Stimulated activated CD8-positive, alpha-beta memory T cell treated with anti-CD3 and anti-CD28 coated beads, Interleukin-12 subunit alpha, Interleukin-12 subunit beta, amount 100 ng/mL, for 24 hours (primary cell): ENCODE results near the gene PSIP1.
"Not testable (repeated sequence)": the region's sequence is repeated elsewhere in the genome, so short reads cannot be mapped to it uniquely, and the experiment has no call there.

Experiments
- DNase-seq: peaks from one replicate; pipeline ENCODE4 v3.0.0-alpha.2; 2020; ENCODE audit errors: extremely low read depth

PSIP1 gene

DNA sequence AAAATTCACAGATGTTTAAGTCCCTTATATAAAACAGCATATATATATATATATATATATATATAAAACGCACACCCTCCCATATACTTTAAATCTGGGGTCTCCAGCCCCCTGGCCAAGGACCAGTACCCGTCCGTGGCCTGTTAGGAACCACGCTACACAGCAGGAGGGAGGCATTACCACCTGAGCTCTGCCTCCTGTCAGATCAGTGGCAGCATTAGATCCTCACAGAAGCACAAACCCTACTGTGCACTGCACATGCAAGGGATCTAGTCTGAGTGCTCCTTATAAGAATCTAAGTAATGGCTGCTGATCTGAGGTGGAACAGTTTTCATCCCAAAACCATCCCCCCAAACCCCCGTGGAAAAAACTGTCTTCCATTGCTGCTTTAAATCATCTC lies 9.0 kb downstream of the PSIP1 start:
- no peak for DNase-seq

DNA sequence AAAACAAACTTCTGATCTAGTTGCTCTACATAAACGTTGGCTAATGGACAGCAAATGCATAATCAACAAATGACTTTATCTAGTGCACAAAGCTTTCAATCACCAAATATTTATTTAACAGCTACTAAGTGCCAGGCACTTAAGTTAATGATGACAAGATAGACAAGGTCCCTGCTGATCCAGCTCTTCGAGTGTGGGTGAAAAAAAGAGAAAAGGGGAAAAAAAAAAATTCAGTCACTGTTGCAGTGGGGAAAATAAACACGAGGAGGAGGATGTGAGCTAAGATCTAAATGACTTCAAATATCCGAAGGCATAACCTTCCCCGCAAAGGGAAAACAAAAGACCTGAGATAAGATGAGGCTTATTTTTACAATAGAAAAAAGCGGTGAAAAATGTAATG lies 9.6 kb downstream of the PSIP1 start:
- DNase-seq: no peak

GRCh38 chr9:15499139-15499538 lies 11.6 kb downstream of the PSIP1 start:
- no peak for DNase-seq

GRCh38 chr9:15498246-15498995 lies 12.3 kb downstream of the PSIP1 start:
- no peak for DNase-seq

- DNase-seq: no peak
These were observed 18.2 kb downstream of the PSIP1 start for GRCh38 chr9:15492485-15493150.

GRCh38 chr9:15491950-15492349 lies 18.8 kb downstream of the PSIP1 start:
- DNase-seq: no peak

GRCh38 chr9:15485836-15486666 lies 24.7 kb downstream of the PSIP1 start:
- DNase-seq: no peak

DNA sequence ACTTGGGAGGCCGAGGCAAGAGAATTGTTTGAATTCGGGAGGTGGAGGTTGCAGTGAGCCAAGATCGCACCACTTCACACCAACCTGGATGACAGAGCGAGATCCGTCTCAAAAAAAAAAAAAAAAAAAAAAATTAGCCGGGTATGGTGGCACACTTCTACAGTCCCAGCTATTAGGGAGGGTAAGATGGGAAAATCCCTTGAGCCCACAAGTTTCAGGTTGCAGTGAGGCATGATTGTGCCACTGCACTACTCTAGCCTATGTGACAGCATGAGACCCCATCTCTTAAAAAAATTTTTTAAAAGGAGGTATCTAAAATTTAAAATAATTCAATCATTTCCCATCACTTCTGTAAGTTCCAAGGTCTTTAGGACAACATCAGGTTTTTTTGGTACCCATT lies 26.0 kb downstream of the PSIP1 start:
- no peak for DNase-seq

GRCh38 chr9:15482146-15482545 lies 28.6 kb downstream of the PSIP1 start:
- DNase-seq: no peak

GRCh38 chr9:15480028-15480427 lies 30.7 kb downstream of the PSIP1 start:
- no peak for DNase-seq

- DNase-seq: no peak
These were observed 34.7 kb downstream of the PSIP1 start for GRCh38 chr9:15475923-15476536.

- DNase-seq: no peak
These were observed 40.9 kb downstream of the PSIP1 start for GRCh38 chr9:15469862-15470261.

GRCh38 chr9:15469406-15469805 lies 41.4 kb downstream of the PSIP1 start:
- no peak for DNase-seq

GRCh38 chr9:15468145-15468544 lies 42.6 kb downstream of the PSIP1 start:
- no peak for DNase-seq

GRCh38 chr9:15461601-15462000 lies 49.2 kb downstream of the PSIP1 start:
- DNase-seq: no peak

GRCh38 chr9:15461056-15461455 lies 49.7 kb downstream of the PSIP1 start:
- DNase-seq: no peak

DNA sequence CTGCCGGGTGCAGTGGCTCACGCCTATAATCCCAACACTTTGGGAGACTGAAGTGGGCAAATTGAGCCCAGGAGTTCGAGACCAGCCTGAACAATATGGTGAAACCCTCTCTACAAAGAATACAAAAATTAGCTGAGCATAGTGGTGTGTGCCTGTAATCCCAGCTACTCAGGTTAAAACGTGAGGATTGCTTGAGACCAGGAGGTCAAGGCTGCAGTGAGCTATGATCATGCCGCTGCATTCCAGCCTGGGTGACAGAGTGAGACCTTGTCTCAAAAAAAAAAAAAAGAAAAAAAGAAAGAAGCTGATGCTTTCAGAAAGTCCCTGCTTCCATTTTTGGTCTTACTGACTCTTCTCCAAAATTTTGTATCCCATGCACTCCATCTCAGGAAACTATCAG lies 56.8 kb downstream of the PSIP1 start:
- no peak for DNase-seq

GRCh38 chr9:15444141-15444540 lies 66.6 kb downstream of the PSIP1 start:
- no peak for DNase-seq

DNA sequence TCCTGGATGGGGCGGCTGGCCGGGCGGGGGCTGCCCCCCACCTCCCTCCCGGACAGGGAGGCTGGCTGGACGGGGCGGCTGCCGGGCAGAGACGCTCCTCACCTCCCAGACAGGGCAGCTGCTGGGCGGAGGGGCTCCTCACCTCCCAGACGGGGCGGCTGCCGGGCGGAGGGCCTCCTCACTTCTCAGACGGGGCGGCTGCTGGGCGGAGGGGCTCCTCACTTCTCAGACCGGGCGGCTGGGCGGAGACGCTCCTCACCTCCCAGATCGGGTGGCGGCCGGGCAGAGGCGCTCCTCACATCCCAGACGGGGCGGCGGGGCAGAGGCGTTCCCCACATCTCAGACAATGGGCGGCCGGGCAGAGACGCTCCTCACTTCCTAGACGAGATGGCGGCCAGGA lies 68.5 kb downstream of the PSIP1 start:
- DNase-seq: not testable (repeated sequence)

DNA sequence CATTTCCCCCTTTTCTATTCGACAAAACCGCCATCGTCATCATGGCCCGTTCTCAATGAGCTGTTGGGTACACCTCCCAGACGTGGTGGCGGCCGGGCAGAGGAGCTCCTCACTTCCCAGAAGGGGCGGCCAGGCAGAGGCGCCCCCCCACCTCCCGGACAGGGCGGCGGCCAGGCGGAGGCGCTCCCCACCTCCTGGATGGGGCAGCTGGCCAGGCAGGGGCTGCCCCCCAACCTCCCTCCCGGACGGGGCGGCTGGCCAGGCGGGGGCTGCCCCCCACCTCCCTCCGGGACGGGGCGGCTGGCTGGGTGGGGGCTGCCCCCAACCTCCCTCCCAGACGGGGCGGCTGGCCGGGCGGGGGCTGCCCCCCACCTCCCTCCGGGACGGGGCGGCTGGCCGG lies 68.9 kb downstream of the PSIP1 start:
- DNase-seq: not testable (repeated sequence)

DNA sequence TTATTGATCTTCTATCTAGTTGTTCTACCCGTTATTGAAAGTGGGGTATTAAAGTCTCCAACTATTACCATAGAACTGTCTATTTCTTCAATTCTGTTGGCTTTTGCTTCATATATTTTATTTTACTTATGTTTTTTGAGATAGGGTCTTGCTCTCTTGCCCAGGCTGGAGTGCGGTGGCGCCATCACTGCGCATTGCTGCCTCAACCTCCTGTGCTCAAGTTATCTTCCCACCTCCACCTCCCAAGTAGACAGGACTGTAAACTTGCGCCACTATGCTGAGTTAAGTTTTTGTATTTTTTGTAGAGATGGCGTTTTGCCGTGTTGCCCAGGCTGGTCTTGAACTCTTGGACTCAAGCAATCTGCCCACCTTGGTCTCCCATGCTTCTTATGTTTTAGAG lies 71.9 kb downstream of the PSIP1 start:
- no peak for DNase-seq

GRCh38 chr9:15433661-15434060 lies 77.1 kb downstream of the PSIP1 start:
- no peak for DNase-seq
